HG03342 (cell line): ENCODE results near the gene ZNF202.
"Not testable (repeated sequence)": the region's sequence is repeated elsewhere in the genome, so short reads cannot be mapped to it uniquely, and the experiment has no call there.

ENCODE experiments used
- ATAC-seq: cut with Tn5 transposase; IDR thresholded peaks from one replicate; pipeline ENCODE4 v1.9.1; 2021; ENCODE audit warnings: mild to moderate bottlenecking, moderate library complexity; ENCODE audit not compliant: unreplicated experiment

ZNF202 gene

GRCh38 chr11:123742031-123742723 lies 717 bp upstream of the ZNF202 start:
- ATAC-seq = no peak

- peak; percentile 6 for ATAC-seq
Observed at GRCh38 chr11:123740787-123741158, 687 bp downstream of the ZNF202 start.

- ATAC-seq = no peak
Observed at GRCh38 chr11:123738374-123738773, 3.1 kb downstream of the ZNF202 start.

GRCh38 chr11:123736769-123737168 lies 4.7 kb downstream of the ZNF202 start:
- ATAC-seq = no peak

GRCh38 chr11:123729602-123730001 lies 11.9 kb downstream of the ZNF202 start:
- no peak for ATAC-seq

- ATAC-seq = no peak
Observed at GRCh38 chr11:123725995-123726655, 15.3 kb downstream of the ZNF202 start.

- no peak for ATAC-seq
Observed at GRCh38 chr11:123719452-123719851, 22.0 kb downstream of the ZNF202 start.

- no peak for ATAC-seq
Observed at GRCh38 chr11:123718469-123718868, 23.0 kb downstream of the ZNF202 start.

- ATAC-seq = no peak
Observed at GRCh38 chr11:123718063-123718462, 23.4 kb downstream of the ZNF202 start.

GRCh38 chr11:123712627-123713026 lies 28.8 kb downstream of the ZNF202 start:
- not testable (repeated sequence) for ATAC-seq

- ATAC-seq = peak; percentile 62
Observed at GRCh38 chr11:123707606-123708205, 33.8 kb downstream of the ZNF202 start.

- ATAC-seq = no peak
Observed at GRCh38 chr11:123707206-123707605, 34.3 kb downstream of the ZNF202 start.

- no peak for ATAC-seq
Observed at GRCh38 chr11:123704341-123704740, 37.1 kb downstream of the ZNF202 start.

GRCh38 chr11:123702696-123703095 lies 38.8 kb downstream of the ZNF202 start:
- no peak for ATAC-seq

- ATAC-seq = no peak
Observed at GRCh38 chr11:123702139-123702538, 39.3 kb downstream of the ZNF202 start.

GRCh38 chr11:123700772-123701171 lies 40.7 kb downstream of the ZNF202 start:
- ATAC-seq = no peak

- no peak for ATAC-seq
Observed at GRCh38 chr11:123698546-123699127, 42.8 kb downstream of the ZNF202 start.

GRCh38 chr11:123696183-123696582 lies 45.3 kb downstream of the ZNF202 start:
- ATAC-seq = no peak

- ATAC-seq = no peak
Observed at GRCh38 chr11:123695231-123695630, 46.2 kb downstream of the ZNF202 start.

- ATAC-seq = no peak
Observed at GRCh38 chr11:123694551-123694950, 46.9 kb downstream of the ZNF202 start.

- no peak for ATAC-seq
Observed at GRCh38 chr11:123692961-123693360, 48.5 kb downstream of the ZNF202 start.

GRCh38 chr11:123690485-123690884 lies 51.0 kb downstream of the ZNF202 start:
- no peak for ATAC-seq
